Sciatic nerve (tissue), 2 donors: ENCODE data around the gene SERPINA1. TPM values are rescaled to one million over a fixed set of nuclear protein-coding genes. Genes with fewer than 3 reads are reported as not detected.
"Not testable (repeated sequence)": the region's sequence is repeated elsewhere in the genome, so short reads cannot be mapped to it uniquely, and the experiment has no call there.

ENCODE experiments used
- ATAC-seq: fragments of 200-7000 bp; cut with Tn5 transposase; one replicate; pipeline ENCODE4 v1.9.1; 2020; ENCODE audit warnings: mild to moderate bottlenecking, moderate library complexity
- DNase-seq: peaks from one replicate; pipeline ENCODE4 v3.0.0-alpha.2; 2020; ENCODE audit warnings: low spot score
- intact Hi-C: fragments of 100-400 bp; cut with DNase I; formaldehyde crosslinking; loops from one replicate; pipeline ENCODE4 v1.14.2; 2022
- total RNA-seq: library from RNA; stranded (reverse); fragmentation: NEBNext Ultra II Directional; extraction: Animal tissue kit (Norgen Biotek cat#: 25700); gene quantifications from one replicate; pipeline ENCODE4 v1.2.1, GENCODE V29; 2021
- donor health status: DM: no; HTN: no; CAD: no.
- donor health status: DM: no; HTN: no; CAD: no.

The SERPINA1 gene
- 28.5 TPM for total RNA-seq

DNA sequence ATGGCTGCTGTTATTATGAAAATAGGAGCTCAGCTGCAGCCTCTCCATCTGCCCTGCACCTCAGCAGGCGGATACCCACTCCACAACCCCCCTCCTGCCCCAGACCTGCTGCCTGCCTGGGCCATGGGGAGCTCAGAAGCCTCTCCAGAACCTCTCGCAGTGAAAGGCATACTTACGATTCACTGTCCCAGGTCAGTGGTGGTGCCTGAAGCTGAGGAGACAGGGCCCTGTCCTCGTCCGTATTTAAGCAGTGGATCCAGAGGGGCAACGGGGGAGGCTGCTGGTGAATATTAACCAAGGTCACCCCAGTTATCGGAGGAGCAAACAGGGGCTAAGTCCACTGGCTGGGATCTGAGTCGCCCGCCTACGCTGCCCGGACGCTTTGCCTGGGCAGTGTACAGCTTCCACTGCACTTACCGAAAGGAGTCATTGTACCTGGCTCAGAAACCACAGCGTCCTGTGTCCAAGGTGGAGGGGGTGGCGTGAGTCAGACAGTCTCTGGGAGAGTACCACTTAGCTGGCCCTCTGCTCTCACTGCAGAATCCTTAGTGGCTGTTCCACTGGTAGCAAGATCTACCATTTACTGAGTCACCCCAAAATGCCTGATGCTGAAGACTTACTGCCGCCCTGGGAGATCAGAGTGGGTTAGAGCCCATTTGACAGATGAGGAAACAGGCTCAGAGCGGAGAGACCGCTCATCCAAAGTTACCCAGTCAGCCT is at the start of gene SERPINA1:
Gene SERPINA1 (minus strand): TSS at position 219 of the 720 bp plus-strand sequence. CDS start 5,365 bp downstream, outside the sequence.
- intact Hi-C loops, result no loop called here
- no peak for ATAC-seq
- no peak for DNase-seq

DNA sequence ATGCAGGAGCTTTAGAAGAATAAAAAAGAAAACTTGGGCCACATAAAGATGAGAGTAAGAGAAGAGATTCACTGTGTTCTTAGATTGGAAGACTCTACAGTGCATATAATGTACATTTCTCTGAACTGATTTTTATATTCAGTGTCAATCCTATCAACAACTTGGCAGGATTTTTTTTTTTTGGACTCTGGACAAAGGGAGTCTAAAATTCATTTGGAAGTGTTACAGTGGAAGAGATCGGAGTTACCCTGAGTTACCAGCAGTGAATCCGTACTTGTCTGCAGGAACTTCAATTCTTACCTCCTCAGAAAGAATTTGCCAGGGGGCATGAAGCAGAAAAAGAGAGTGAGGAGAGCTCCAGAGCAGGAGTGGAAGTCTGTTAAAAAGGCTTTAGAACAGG is 40.2 kb upstream of the SERPINA1 start:
- no peak for DNase-seq
- intact Hi-C loops, result no loop called here
- ATAC-seq, result no peak

DNA sequence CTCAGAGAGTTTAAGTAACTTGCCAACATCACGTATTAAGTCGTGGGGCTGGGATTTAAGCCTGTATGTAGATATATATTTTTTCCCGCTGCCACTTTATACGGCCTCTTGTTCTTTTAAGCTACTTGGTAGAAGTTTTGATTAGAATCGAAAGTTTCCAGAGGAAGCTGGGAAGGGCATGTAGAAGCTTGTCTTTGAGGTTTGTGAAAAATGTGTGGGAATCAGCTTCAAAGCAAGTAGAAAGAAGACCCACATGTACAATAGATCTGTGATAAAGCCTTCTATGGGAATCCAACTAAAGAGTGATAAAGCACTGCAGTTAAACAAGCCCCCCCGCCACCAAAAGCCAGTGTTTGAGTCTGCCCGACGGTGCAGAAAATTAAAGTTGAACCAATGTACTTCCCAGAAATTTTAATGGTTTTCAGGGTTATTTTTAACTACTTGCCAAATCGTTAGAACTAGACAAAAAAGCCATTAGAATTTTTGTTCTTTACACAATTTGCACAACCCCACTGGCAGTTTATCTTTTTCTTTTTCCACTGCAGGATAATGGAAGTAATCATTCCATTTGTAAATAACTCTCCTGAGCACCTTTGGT is 38.7 kb upstream of the SERPINA1 start:
- no peak for ATAC-seq
- no peak for DNase-seq
- intact Hi-C loops, result no loop called here

DNA sequence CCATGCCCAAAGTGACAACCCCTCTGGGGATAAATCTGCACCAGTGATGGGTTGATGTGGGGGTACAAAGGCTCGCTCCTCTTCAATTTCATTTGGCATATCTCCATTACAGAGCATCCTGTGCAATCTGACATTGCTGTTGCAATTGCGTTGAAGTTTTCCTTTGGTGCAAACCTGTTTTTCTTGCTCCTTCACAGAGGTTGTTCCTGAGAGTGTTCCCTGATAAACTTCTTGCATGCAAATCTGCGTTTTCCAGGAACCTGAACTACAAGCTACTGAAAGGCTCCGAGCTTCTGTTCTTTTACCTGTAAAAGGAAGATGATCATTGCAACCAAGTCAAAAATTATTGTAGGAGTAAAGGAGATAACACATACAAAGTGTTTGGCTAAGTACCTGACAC is 38.1 kb upstream of the SERPINA1 start:
- DNase-seq, result no peak
- ATAC-seq, result no peak
- intact Hi-C loops, result no loop called here

DNA sequence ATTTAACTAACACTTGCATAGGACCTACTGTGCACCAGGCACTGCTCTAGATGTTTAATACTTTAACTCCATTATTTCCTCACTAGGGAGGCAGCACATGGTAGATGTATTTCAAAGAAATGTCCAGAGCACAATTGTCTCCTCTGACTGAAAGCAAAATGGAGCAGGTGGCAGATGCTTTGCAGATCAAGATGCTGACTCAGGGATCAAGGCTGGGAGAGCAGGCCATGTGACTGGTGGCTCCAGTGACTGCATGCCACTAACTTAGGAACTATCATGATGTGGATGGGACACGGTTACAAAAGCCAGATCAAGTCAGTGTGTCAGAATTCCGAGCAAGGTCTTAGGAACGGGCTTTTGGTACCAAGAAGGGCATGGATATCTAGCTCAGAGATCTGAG is 36.0 kb upstream of the SERPINA1 start:
- no peak for DNase-seq
- intact Hi-C loops, result no loop called here
- ATAC-seq, result no peak

DNA sequence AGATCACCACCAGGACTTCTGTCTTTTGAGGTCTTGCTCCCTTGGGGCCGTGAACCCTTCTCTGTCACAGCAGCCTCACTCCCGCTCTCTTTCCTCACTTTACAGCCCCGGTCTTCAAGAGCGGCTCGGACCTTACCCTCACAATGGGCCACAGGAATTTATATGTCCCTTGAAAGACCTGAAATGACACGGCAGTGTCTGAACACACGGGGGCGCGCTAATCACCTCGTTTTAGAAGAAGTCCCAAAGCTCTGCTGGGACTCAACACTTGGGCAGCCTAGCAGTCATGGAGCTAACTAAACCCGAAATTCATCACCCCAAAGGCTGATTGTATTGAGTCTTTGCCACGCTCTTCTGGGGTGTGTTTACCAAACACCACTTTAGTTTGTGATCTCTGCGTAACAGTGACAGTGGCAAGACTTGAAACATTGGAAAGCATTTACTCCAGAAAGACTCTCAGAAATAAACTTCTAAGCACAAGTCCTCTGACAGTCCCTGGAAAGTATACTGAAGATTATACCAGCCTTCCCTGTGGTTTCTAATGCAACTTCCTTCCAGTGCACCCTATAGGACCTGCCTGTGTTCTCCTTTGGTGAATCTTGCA is 35.2 kb upstream of the SERPINA1 start:
- ATAC-seq (peak; percentile 38), DNase-seq (peak; percentile 80)
- intact Hi-C loops, result no loop called here

DNA sequence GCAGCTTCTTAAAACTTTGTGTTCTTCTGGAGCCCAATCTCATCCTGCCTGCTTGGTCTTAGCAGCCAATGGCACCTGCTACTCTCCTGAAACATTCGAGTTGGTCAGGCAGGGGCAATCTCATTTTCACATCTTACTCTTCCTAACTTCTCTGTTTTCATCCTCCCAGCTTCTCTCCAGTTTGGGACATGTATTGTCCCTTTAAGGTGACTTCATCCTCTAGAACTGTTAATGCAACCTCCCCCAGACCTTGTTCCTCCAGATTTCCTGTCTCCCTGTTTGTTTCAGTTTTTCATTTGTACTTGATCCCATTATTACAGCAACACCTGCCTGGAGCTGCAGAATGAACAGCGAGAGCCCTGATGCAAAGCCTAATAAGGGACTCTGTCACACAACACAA is 32.9 kb upstream of the SERPINA1 start:
- no peak for DNase-seq
- intact Hi-C loops, result no loop called here

DNA sequence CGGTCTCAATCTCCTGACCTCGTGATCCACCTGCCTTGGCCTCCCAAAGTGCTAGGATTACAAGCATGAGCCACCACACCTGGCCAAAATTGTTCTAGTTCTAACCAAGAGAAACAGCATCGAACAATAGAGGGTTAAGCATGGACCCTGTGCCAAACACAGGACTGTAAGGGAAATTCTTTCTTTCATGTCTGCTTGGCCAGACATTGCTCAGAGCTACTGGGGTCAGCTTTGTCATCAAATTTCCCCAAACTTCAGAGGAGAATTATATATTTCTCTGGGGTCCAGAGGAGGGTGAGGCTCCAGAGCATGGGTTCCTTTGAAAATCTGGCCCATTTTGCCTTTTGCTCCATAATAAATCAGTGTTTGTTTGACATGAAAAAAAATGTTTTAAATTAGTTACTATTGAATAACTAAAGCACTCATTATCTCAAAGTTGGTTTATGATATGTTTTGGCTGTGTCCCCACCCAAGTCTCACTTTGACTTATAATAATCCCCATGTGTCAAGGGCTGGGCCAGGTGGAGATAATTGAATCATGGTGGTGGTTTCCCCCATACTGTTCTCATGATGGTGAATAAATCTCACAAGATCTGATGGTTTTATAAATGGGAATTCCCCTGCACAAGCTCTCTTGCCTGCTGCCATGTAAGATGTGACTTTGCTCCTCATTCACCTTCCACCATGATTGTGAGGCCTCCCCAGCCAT is 29.2 kb upstream of the SERPINA1 start:
- ATAC-seq, DNase-seq, intact Hi-C loops: not testable (repeated sequence)

More for the DNA sequence above, 32.9 kb upstream of the SERPINA1 start:
- ATAC-seq, result no peak

DNA sequence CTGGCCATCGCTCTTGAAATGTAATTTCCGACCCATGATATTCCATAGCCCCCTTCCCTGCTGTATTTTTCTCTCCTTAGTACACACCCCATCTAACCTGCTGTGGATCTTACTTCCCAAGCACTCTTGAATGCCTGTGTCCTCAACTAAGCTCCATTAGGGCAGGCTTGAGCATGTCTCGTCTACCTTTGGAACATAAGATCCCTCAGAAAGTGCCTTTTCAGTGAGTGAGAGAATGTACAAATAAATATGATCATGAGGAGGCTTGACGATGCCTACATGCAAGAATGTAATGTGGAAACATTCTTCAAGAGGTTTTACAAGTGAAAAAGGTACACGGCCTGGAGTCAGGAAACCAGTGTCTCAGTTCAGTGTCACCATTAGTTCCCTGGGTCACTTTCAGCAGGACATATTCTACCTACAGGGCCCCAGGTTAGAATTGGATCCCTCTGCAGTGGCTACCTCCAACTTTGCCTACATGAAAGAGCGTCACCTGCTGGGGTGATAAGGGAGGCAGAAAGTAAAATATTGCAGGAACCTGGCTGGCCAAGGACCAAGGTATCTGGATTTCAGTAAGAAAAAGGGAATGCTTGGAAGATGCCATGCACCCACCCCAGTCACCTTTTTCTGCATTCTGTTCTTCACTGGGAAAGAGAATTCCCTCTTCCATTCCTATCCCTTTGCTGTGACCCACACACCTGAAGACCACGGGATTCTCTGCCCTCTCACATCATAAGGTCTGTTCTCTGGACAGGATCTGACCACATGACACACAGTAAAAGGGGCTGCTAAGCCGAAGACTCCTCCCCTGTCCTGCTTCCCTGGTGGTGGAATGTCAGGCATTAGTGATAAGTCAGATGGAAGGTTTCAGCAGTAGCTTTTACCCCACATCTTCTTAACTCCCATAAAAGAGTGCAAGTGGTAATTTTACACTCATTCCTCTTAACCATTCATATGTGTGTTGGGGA is 24.6 kb upstream of the SERPINA1 start:
- DNase-seq (no peak), ATAC-seq (no peak)
- intact Hi-C loops, result no loop called here

DNA sequence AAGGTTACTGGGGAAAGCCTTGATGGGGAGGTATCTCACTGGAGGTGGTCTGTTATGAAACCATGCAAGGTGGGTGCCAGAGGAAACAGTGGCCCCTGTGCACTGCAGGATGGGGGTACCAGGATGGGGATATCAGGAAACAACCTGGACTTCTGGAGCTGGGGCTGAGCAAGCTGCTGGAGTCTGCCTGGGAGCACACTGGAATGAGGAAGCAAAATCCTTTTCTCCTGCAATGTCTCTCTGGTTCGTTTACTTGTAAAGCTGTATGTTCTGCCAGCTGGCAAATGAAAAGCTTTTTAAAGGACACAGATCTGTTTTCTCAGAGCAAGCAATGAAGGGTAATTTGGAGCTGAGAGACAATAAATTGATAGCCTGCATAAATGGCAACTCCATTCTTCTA is 23.2 kb upstream of the SERPINA1 start:
- ATAC-seq (no peak), DNase-seq (no peak)
- intact Hi-C loops, result no loop called here

DNA sequence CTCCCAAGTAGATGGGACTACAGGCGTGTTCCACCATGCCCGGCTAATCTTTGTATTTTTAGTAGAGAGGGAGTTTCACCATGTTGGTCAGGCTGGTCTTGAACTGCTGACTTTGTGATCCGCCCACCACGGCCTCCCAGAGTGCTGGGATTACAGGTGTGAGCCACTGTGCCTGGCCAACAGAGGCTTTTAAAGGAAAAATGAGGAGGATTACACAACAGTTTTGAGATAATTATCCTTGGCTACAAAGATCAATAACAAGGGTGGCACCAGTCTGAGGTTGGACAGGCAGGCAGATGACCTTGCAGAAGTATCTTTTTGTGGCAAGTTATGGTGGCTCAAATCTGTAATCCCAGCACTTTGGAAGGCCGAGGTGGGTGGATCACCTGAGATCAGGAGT is 21.0 kb upstream of the SERPINA1 start:
- DNase-seq, ATAC-seq, intact Hi-C loops: not testable (repeated sequence)

DNA sequence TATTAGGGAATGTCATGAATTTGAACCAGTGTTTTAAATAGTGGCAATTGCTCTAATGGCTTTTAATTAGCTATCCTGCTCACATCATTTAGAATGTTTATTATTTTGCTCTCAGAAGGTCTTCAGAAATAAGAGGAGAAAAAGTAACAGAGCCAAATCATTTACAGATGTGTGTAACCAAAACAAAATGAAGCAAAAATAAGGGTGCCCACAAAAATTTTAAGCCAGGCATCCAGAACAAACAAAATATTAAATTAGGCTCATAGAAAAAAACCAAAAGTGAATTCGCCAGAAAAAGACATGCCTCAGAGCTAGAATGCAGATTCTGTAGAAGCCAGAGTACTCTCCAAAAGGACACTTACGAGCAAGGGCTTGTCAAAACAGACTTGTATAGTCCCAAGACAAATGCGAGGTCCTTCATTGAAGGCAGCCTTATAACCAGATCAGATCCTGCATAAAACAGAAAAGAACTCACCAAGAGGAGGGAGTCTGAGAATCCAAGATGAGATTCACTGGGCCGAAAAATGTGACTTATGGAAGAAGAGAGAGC is 20.2 kb upstream of the SERPINA1 start:
- peak; percentile 67 for ATAC-seq
- no peak for DNase-seq
- intact Hi-C loops, result no loop called here

DNA sequence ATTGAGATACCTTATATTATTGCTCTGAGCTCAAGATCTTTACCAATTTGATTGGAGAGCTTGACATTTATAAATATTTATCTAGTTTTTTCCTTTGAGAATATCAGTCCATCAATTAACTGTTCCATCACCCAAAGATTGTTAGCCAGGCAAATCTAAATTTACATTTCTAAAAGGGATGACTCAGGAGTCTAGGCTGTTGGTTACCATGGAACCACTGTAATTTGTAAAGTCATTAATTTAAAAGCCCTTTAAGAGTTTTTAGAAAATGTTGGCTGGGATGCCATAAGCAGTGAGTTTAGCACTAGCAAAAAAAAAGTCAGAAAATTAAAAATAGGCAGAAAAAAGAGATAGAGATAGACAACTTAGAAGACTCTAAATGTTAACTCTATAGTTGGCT is 19.5 kb upstream of the SERPINA1 start:
- no peak for ATAC-seq
- intact Hi-C loops, result no loop called here
- DNase-seq, result no peak

DNA sequence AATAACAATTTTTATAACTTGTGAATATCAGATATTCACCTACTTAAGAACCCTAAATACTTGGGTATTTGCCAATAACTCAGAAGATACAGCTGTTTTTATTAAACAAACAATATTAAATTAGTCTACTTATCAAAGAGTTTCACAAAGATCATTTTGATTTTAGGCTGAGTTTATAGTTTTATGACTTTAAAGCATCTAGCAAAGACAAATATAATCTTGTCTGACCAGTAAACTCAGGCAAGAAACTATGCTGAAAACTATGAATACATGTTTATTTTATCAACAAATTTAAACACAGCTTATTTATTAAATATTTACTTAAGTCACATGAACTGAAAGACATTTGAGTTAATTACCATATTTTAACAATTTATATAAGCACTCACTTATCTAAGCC is 18.5 kb upstream of the SERPINA1 start:
- ATAC-seq (no peak), DNase-seq (no peak)
- intact Hi-C loops, result no loop called here

DNA sequence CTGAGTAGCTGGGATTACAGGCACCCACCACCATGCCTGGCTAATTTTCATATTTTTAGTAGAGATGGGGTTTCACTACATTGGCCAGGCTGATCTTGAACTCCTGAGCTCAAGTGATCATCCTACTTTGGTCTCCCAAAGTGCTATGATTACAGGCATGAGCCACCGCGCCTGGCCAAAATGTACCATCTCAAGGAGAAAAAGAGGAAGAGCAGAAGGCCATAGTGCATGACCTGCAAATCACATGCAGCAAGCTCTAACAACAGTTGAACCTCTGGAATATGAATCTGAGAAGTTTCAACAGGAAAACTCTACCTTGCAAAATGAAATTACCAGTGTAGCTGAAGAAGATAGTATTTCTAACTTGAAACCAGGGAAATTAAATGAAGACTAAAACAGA is 17.1 kb upstream of the SERPINA1 start:
- ATAC-seq (no peak), DNase-seq (no peak)
- intact Hi-C loops, result no loop called here

DNA sequence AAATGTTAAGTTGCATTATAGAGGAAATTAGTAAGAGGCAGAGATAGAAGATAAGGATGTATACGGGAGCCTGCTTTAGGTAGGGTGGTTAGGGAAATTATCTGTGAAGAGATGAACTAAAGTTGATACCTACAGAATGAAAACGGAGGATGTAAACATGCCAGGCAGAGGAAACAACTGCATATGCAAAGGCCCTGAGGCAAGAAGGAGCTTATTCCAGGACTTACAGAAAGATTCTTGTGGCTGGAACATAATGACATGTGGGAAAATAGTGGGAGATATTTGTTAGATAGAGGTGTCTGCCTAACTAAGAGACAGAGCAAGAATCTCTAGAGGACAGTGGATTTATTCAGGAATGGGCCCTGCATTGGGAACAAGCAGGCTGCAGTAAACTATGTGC is 16.2 kb upstream of the SERPINA1 start:
- intact Hi-C loops, result no loop called here
- DNase-seq (no peak), ATAC-seq (no peak)

DNA sequence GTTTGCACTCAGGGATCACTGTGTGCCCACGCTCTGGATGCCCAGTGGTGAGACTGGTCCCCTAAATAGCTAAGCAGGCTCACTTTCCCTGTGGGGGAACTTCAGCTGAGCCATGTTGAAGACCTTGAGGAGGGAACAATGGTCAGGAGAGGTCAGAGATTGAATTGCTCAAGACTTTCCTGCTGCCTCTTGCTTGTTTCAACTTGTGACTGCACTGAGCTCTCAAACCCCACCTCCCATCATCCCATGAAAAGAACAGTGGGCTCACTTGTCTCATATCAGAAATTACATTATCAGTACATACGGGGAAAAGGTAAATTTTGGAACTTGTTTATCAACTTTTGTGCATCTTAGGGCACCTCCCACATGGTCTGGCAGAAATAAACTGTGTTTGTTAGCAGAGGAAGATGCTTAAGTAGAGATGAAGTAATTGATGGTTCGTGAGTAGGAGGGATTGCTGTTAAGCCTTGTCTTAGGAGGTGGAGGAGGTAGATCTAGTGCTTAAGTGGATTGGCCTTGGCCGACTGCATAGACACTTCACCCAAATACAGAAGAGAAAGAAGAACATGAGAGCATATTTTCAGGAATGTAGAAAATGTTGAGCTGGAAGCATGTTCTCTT is 15.0 kb upstream of the SERPINA1 start:
- ATAC-seq (no peak), DNase-seq (no peak)
- intact Hi-C loops, result no loop called here

DNA sequence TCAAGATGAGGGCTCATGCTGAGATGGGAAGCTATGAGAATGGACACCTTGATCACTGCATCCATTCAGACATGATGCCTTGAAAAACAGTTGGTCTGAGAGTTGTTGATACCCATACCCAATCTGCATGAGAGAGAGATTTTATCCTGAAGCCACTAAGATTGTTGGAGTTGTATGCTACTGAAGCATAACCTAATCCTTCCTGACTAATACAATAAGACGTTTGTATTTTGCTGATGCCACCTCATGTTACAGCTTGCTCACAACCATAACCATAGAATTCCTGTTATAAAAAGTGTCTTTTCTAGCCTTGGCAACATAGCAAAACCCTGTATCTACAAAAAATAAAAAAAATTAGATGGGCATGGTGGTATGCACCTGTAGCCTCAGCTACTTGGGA is 12.7 kb upstream of the SERPINA1 start:
- DNase-seq, result no peak
- no peak for ATAC-seq
- intact Hi-C loops, result no loop called here
